GM19328 (cell line): Measurements from ENCODE around the gene TRH.
A peak's percentile ranks its signal among the peaks of the same experiment; 100 is the strongest.

Experiments used
- ATAC-seq: cut with Tn5 transposase; IDR thresholded peaks from one replicate; pipeline ENCODE4 v1.9.1; 2021; ENCODE audit warnings: mild to moderate bottlenecking, moderate library complexity; ENCODE audit not compliant: unreplicated experiment

Gene TRH

GRCh38 chr3:129974564-129974832 is at the start of gene TRH:
Gene TRH, plus strand, starts transcription at chr3:129974720. Its CDS starts 1,097 bp downstream, at chr3:129975817.
- ATAC-seq: no peak

- ATAC-seq: no peak
Measured at GRCh38 chr3:129927072-129927471, 47.4 kb upstream of the TRH start.

- ATAC-seq: no peak
Measured at GRCh38 chr3:129929383-129929782, 45.1 kb upstream of the TRH start.

- ATAC-seq: no peak
Measured at GRCh38 chr3:129933471-129933870, 41.0 kb upstream of the TRH start.

- ATAC-seq: no peak
Measured at GRCh38 chr3:129934234-129935123, 40.0 kb upstream of the TRH start.

GRCh38 chr3:129936757-129937156 is 37.8 kb upstream of the TRH start:
- ATAC-seq: no peak

- ATAC-seq: no peak
Measured at GRCh38 chr3:129937717-129938116, 36.8 kb upstream of the TRH start.

GRCh38 chr3:129938140-129938930 is 36.2 kb upstream of the TRH start:
- ATAC-seq: no peak

- ATAC-seq: no peak
Measured at GRCh38 chr3:129940086-129940485, 34.4 kb upstream of the TRH start.

GRCh38 chr3:129942296-129942695 is 32.2 kb upstream of the TRH start:
- peak; percentile 65 for ATAC-seq

GRCh38 chr3:129943020-129943419 is 31.5 kb upstream of the TRH start:
- no peak for ATAC-seq

- no peak for ATAC-seq
Measured at GRCh38 chr3:129944709-129945108, 29.8 kb upstream of the TRH start.

GRCh38 chr3:129947538-129948240 is 26.8 kb upstream of the TRH start:
- no peak for ATAC-seq

GRCh38 chr3:129950318-129951046 is 24.0 kb upstream of the TRH start:
- no peak for ATAC-seq

- no peak for ATAC-seq
Measured at GRCh38 chr3:129952556-129953355, 21.8 kb upstream of the TRH start.

- no peak for ATAC-seq
Measured at GRCh38 chr3:129953621-129954020, 20.9 kb upstream of the TRH start.

GRCh38 chr3:129954514-129954913 is 20.0 kb upstream of the TRH start:
- ATAC-seq: no peak

- ATAC-seq: no peak
Measured at GRCh38 chr3:129956936-129957335, 17.6 kb upstream of the TRH start.

- no peak for ATAC-seq
Measured at GRCh38 chr3:129958755-129959154, 15.8 kb upstream of the TRH start.

- ATAC-seq: no peak
Measured at GRCh38 chr3:129961141-129961541, 13.4 kb upstream of the TRH start.
